GM12875 (cell line): Measurements from ENCODE around the gene RASAL2.

Experiments used
- H3K4me3 ChIP-seq: one replicate; pipeline ENCODE4 v1.5.1; 2011; ENCODE audit warnings: low read depth, low read length, control low read depth
- TF ChIP-seq, protein P1 (sequence below): IDR thresholded peaks from 2 replicates; pipeline ENCODE4 v1.5.1; 2011; ENCODE audit warnings: low read depth, mild to moderate bottlenecking, control low read depth, inconsistent platforms, low read length, moderate library complexity, borderline replicate concordance; ENCODE audit not compliant: insufficient read depth

RASAL2 gene

DNA sequence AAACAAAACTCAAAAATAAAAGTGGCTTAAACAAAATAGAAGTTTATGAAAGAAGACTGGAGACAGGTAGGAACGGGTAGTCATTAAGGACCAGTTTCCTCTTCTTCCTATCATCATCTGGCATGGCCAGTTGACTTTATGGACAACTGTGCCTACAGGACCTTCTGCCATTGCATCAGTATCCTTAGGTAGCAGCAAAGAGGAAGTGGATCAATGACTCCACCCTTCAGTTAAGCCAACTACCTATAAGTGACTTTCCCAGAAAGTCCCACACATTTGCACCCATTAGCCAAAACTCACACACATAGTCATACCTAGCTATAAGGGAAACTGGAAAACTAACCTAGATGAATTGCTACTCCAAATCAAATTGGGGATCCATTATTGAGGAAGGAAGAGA lies 51.7 kb downstream of the RASAL2 start:
- TF ChIP-seq, protein P1, sequence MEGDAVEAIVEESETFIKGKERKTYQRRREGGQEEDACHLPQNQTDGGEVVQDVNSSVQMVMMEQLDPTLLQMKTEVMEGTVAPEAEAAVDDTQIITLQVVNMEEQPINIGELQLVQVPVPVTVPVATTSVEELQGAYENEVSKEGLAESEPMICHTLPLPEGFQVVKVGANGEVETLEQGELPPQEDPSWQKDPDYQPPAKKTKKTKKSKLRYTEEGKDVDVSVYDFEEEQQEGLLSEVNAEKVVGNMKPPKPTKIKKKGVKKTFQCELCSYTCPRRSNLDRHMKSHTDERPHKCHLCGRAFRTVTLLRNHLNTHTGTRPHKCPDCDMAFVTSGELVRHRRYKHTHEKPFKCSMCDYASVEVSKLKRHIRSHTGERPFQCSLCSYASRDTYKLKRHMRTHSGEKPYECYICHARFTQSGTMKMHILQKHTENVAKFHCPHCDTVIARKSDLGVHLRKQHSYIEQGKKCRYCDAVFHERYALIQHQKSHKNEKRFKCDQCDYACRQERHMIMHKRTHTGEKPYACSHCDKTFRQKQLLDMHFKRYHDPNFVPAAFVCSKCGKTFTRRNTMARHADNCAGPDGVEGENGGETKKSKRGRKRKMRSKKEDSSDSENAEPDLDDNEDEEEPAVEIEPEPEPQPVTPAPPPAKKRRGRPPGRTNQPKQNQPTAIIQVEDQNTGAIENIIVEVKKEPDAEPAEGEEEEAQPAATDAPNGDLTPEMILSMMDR = no peak
- no peak overlapping the region for H3K4me3 ChIP-seq

DNA sequence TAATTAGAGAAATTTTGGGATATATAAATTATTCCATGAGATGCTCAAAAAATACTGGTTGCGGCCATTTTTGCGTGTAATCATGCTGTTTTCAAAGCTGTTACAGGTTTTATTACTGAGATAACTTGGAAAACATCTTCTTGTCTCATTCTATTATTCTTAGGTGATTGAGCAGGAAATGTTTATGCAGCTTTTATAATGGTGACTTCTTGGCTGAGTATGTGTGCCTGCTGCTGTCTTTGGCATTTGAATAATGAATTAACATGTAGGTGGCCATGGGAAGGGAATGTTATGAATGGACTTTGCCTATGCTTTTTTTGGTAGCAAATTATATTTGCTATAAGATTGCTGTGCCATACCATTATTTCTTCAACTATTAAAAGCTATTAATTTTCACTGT lies 52.5 kb downstream of the RASAL2 start:
- TF ChIP-seq, protein P1 = no peak
- no peak overlapping the region for H3K4me3 ChIP-seq

DNA sequence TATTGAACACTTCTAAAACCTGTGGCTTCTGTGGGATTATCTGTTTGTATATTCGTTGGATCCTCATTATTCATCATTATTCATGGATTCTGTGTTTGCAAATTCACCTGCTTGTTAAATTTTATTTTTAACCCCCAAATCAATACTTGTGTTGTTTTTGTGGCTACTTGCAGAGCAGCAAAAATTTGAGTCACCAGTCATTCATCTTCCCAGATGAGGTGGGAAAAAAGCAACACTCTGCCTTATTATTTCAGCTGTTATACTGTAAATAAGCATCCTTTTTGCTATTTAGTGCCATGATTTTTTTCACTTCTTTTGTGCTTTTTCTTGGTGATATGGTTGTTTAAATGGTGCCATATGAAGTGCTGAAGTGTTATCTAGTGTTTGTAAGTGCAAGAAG lies 56.7 kb downstream of the RASAL2 start:
- TF ChIP-seq, protein P1 = no peak
- no peak overlapping the region for H3K4me3 ChIP-seq

DNA sequence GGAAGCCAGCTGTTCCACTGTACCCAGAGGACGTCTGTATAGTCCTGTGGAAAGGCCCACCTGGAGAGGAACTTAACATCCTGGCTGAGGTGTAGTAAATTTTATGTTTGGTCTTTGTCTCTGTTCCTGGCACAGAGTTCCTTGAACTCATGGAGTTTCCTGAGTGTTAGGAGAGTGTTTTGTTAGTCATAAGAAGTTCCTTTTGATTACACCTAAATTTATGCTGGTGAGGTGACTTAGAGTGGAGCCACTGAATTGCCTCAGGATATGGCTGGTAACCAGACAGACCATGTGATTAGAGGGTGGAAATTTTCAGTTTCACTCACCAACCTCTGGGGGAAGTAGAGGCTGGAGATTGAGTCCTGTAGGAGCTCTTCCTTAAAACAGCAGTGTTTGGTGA lies 57.9 kb downstream of the RASAL2 start:
- TF ChIP-seq, protein P1 = no peak
- H3K4me3 ChIP-seq = no peak overlapping the region

GRCh38 chr1:178155481-178156255 lies 61.8 kb downstream of the RASAL2 start:
- no peak overlapping the region for H3K4me3 ChIP-seq
- TF ChIP-seq, protein P1 = no peak

- TF ChIP-seq, protein P1 = no peak
- H3K4me3 ChIP-seq = no peak overlapping the region
These were observed 67.0 kb downstream of the RASAL2 start for GRCh38 chr1:178160736-178161475.

- H3K4me3 ChIP-seq = no peak overlapping the region
- TF ChIP-seq, protein P1 = no peak
These were observed 67.6 kb downstream of the RASAL2 start for GRCh38 chr1:178161516-178161915.
